ES-I3 (cell line): ENCODE data around the gene SIN3B.

Experiments
- H3K36me3 ChIP-seq: 2 replicates; pipeline ENCODE4 v1.6.1; 2013; ENCODE audit warnings: mild to moderate bottlenecking, low read length, control low read depth, moderate library complexity; ENCODE audit not compliant: insufficient read depth
- H3K4me1 ChIP-seq: 2 replicates; pipeline ENCODE4 v1.6.1; 2013; ENCODE audit warnings: mild to moderate bottlenecking, control low read depth, low read length; ENCODE audit not compliant: insufficient read depth
- H3K9ac ChIP-seq: 2 replicates; pipeline ENCODE4 v1.6.1; 2013; ENCODE audit warnings: low read depth, mild to moderate bottlenecking, low read length, moderate library complexity
- H3K9me3 ChIP-seq: 2 replicates; pipeline ENCODE4 v1.6.1; 2013; ENCODE audit warnings: mild to moderate bottlenecking, low read length, moderate library complexity; ENCODE audit not compliant: control insufficient read depth, insufficient read depth

The SIN3B gene

DNA sequence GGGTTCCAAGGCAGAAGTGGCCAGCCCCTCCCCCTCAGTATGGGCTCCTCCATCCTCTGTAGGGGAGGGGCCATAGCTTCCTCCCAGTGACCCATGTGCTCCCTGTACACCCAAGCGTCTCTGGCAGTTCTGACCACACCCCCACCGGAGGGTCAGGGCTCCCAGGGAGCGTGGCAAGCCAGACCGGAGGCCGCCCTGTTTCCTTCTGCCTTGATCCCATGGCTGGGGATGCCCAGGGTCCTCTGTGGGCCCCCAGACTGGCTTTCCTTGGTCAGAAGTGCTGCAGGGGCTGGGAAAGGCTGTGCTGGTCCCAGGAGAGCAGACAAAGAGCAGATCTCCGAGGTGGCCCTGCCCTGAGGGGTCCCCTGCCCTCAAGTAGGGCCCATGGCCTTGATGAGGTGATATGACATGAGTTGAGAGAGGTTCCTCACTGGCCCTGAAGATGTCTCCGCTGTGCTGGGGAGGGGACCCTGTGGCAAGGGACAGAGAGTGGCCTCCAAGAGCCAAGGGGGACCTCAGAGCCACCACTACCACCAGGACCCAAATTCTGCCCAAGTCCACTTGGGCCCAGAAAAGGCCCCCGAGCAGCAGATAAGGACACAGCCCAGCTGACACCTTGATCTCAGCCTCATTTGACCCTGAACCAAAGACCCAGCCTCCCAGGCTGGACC, 51.8 kb downstream of the SIN3B start:
- Histone ChIP-seq H3K9ac (no peak overlapping the region), H3K36me3 (peaks cover 11% of the 10 kb centered on the region), H3K9me3 (no peaks in the 10 kb centered on the region; the same call in 1 of the 2 replicates), H3K4me1 (no peaks in the 10 kb centered on the region)

DNA sequence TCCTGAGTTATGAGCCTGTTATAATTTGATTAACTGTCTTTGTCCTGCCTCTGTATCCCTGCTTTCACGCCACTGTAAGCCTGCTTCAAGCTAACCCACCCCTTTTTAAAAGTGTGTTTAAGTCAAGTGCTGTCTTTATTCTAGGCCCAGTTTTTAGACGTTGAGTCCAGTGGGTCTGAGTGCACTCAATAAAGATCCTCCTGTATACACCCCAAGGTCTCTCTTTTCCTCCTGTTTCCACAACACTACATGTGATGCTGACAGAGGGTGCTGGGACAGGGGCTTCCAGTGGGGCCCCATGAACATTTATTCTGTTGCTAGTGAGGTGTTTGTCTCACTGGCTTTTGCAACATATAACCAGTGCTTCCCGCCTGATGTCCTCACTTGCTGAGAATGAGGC, 52.9 kb downstream of the SIN3B start:
- Histone ChIP-seq H3K9ac (no peak overlapping the region), H3K4me1 (no peaks in the 10 kb centered on the region), H3K9me3 (no peaks in the 10 kb centered on the region; the same call in 1 of the 2 replicates), H3K36me3 (peaks cover 8% of the 10 kb centered on the region)

DNA sequence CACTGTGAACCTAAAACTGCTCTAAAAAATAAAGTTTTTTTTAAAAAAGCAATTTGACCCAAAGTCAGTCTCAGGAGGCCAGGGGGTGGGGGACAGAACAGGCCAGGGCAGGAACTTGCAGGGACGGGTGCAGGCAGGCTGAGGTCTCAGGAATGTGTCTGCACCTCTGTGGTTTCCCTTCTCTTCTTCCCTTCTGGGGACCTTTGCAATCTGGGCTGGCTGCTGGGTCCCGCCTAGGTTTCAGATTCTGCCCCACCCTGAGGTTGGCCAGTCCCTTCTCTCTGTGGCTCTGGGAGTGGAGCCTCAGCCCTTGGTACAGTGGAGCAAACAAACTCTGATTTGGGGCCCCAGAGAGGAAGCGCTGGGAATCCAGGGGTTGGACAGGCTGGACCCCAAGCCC, 54.3 kb downstream of the SIN3B start:
- H3K4me1 ChIP-seq = no peaks in the 10 kb centered on the region
- H3K36me3 ChIP-seq = peaks cover 4% of the 10 kb centered on the region; the same call in 1 of the 2 replicates
- H3K9ac ChIP-seq = no peak overlapping the region
- H3K9me3 ChIP-seq = no peaks in the 10 kb centered on the region; the same call in 1 of the 2 replicates

DNA sequence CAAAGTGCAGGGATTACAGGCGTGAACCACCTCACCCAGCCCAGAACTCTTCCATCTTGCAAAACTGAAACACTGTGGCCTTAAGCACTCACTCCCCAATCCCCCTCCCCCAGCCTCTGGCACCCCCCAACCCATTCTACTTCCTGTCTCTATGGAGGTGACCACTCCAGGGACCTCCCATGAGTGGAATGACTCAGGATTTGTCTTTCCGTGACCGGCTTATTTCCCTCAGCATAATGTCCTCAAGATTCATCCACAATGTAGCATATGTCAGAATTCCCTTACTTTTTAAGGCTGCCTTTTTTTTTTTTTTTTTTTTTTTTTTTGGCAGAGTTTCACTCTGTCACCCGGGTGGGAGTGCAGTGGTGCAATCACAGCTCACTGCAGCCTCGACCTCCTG, 56.0 kb downstream of the SIN3B start:
- Histone ChIP-seq H3K9ac (no peak overlapping the region), H3K9me3 (no peaks in the 10 kb centered on the region; the same call in 1 of the 2 replicates), H3K4me1 (no peaks in the 10 kb centered on the region), H3K36me3 (no peaks in the 10 kb centered on the region)

DNA sequence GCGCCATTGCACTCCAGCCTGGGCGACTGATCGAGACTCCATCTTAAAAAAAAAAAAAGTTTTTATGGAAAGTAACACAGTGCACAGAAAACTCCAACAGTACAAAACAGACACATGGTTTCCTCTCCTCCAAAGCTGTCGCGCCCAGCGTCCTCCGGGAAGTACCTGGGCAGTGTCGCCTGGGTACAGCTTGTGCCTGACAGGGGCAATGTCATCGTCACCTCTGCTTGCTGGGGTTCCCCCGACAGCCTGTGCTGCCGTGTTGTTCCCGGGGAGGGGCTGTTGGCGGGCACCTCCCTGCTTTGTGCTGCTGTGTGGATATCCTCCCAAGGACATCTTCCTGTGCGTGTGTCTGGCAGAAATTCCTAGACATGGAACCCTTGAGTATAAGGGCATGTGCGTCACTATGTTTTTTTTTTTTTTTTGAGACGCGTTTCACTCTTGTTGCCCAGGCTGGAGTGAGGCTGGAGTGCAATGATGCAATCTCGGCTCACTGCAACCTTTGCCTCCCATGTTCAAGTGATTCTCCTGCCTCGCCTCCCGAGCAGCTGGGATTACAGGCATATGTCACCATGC, 57.2 kb downstream of the SIN3B start:
- Histone ChIP-seq H3K9ac (no peak overlapping the region), H3K9me3 (no peaks in the 10 kb centered on the region), H3K4me1 (no peaks in the 10 kb centered on the region)

DNA sequence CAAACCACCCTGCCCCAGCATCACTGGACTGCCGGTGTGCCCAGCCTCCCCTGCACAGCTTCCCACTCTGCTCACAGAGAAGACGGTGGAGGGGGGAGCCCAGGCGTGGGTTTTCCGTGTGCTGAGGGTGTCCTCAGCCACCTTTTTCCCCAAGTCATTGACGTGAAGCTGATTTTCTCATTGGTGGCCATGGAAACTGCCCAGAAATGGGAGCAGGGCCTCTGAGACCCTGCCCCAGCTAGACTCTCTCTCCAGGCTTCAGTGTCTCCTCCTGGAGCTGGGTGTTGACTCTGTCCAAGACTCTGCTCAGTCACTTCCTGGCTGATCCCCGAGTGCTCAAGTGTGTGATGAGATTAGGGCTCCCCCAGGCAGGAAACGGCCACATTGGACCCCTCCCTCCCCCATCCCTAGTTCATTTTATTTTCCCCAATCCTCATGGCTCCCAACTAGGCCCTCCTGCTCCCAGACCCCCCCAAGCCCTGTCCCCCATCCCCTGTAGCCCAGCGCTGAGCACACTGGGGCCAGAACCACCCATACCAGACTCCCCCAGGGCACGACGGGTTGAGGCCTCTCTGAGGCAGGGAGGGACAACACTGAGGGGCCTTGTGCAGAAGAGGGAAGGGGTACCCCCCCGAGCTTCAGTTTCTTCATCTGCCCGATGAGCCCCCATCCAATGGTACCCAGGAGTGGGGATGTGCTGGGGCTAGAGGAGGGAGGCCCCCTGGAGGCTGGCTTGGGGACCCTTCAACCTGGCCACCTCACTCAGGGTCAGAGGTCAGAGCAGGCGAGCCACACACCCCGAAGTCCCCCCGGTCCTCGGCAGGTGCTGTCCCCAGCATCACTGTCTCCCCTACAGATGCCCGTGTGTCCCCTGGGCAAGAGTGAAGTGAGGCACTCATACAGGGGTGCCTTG, 58.4 kb downstream of the SIN3B start:
- H3K9me3 ChIP-seq = no peaks in the 10 kb centered on the region
- no peak overlapping the region for H3K9ac ChIP-seq
- no peaks in the 10 kb centered on the region for H3K4me1 ChIP-seq
- H3K36me3 ChIP-seq = no peaks in the 10 kb centered on the region

More for the DNA sequence above, 57.2 kb downstream of the SIN3B start:
- H3K36me3 ChIP-seq = no peaks in the 10 kb centered on the region

DNA sequence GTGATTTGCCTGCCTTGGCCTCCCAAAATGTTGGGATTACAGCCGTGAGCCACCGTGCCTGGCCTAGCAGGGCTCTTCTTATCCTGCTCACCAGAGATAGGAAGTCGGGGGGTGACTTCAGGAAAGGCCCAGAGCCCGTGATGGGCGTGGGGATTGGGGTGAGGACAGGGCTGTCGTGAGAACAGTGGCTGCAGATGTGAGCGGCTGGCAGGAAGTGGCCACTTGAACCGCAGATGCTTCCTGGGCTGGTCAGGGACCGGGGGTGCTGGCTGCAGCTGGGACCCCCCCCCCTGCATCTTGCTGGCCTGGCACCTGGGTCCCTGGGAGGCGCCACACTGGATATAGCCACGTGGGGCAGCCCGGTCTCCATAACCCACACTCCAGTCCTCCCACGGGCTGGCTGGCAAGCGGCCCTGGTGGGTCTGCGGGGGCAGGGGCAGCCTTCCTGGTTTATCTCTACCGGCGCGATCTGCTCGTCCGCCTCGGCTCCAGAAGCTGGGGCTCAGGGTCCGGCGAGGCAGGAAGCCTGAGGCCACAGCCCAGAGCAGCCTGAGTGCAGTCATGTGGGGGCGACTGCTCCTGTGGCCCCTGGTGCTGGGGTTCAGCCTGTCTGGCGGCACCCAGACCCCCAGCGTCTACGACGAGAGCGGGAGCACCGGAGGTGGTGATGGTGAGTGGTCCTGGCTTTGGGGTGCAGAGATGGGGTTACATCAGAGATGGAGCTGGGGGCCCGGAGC, 59.6 kb downstream of the SIN3B start, which contains the start of gene F2RL3:
F2RL3 (plus strand) TSS at position 371 of the 737 bp plus-strand sequence; CDS start at position 562, 191 bp downstream.
- no peak within 1 kb of the TSS for H3K9ac ChIP-seq
- H3K36me3 ChIP-seq = no peaks in the 10 kb centered on the region
- no peaks in the 10 kb centered on the region for H3K4me1 ChIP-seq
- no peaks in the 10 kb centered on the region for H3K9me3 ChIP-seq

DNA sequence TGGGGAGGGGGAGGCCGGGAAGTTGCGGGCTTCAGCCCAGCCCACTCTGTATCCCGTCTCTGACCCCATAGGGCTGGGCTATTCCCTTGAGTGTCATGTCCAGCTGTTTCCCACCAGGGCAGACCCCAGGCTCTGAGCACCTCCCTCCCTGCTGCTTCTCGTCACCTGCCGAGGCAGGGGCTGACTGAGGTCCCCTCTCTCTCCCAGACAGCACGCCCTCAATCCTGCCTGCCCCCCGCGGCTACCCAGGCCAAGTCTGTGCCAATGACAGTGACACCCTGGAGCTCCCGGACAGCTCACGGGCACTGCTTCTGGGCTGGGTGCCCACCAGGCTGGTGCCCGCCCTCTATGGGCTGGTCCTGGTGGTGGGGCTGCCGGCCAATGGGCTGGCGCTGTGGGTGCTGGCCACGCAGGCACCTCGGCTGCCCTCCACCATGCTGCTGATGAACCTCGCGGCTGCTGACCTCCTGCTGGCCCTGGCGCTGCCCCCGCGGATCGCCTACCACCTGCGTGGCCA, 60.2 kb downstream of the SIN3B start:
- H3K9me3 ChIP-seq = no peaks in the 10 kb centered on the region

DNA sequence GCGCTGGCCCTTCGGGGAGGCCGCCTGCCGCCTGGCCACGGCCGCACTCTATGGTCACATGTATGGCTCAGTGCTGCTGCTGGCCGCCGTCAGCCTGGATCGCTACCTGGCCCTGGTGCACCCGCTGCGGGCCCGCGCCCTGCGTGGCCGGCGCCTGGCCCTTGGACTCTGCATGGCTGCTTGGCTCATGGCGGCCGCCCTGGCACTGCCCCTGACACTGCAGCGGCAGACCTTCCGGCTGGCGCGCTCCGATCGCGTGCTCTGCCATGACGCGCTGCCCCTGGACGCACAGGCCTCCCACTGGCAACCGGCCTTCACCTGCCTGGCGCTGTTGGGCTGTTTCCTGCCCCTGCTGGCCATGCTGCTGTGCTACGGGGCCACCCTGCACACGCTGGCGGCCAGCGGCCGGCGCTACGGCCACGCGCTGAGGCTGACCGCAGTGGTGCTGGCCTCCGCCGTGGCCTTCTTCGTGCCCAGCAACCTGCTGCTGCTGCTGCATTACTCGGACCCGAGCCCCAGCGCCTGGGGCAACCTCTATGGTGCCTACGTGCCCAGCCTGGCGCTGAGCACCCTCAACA, 60.8 kb downstream of the SIN3B start:
- no peaks in the 10 kb centered on the region for H3K4me1 ChIP-seq
- no peaks in the 10 kb centered on the region for H3K36me3 ChIP-seq
- H3K9ac ChIP-seq = no peak overlapping the region
- H3K9me3 ChIP-seq = no peaks in the 10 kb centered on the region

More for the DNA sequence above, 60.2 kb downstream of the SIN3B start:
- Histone ChIP-seq H3K9ac (no peak overlapping the region), H3K36me3 (no peaks in the 10 kb centered on the region), H3K4me1 (no peaks in the 10 kb centered on the region)

DNA sequence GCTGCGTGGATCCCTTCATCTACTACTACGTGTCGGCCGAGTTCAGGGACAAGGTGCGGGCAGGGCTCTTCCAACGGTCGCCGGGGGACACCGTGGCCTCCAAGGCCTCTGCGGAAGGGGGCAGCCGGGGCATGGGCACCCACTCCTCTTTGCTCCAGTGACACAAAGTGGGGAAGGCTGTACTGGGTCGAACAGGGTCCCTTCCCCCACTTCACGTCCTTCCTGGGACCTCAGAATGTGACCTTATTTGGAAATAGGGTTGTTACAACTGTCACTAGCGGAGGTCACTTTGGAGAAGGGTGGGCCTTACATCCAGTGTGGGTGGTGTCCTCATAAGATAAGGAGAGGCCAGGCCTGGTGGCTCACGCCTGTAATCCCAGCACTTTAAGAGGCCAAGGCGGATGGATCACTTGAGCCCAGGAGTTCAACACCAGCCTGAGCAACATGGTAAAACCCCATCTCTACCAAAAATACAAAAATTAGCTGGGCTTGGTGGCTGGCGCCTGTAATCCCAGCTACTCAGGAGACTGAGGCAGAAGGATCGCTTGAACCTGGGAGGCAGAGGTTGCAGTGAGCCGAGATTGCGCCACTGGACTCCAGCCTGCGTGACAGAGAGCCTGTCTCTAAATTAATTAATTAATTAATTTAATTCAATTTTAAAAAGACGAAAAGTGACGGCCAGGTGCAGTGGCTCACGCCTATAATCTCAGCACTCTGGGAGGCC, 61.4 kb downstream of the SIN3B start:
- H3K4me1 ChIP-seq = peaks cover 3% of the 10 kb centered on the region; the same call in 1 of the 2 replicates
- H3K9me3 ChIP-seq = no peaks in the 10 kb centered on the region
- no peaks in the 10 kb centered on the region for H3K36me3 ChIP-seq
- H3K9ac ChIP-seq = no peak overlapping the region

DNA sequence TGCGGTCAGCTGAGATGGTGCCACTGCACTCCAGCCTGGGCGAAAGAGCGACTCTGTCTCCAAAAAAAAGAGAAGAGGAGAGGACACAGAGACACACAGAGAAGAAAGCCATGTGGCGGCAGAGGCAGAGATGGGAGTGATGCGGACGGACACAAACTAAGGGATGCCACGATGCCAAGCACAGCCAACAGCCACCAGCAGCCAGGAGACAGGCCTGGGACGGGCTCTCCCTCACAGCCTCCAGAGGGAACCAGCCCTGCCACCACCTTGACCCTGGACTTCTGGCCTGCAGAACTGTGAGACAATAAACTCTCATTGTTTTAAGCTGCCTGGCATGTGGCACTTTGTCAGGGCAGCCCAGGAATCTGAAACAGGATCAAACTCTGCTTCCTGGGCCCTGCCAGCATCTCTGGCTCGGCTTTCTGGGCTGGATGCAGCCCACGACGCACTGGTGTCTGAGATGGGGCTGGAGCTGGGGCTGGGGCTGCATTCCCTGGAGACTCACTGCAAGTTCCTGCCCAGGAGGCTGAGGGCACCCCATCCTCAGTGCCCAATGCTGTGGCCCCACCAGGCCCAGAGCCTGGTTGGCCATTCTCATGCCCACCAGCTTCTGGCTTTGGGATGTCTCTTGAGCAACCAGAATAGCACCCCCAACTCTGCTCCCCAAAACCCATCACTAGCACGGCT, 62.6 kb downstream of the SIN3B start:
- peaks cover 3% of the 10 kb centered on the region; the same call in 1 of the 2 replicates for H3K4me1 ChIP-seq
- H3K9me3 ChIP-seq = no peaks in the 10 kb centered on the region
- H3K9ac ChIP-seq = no peak overlapping the region
- H3K36me3 ChIP-seq = no peaks in the 10 kb centered on the region

DNA sequence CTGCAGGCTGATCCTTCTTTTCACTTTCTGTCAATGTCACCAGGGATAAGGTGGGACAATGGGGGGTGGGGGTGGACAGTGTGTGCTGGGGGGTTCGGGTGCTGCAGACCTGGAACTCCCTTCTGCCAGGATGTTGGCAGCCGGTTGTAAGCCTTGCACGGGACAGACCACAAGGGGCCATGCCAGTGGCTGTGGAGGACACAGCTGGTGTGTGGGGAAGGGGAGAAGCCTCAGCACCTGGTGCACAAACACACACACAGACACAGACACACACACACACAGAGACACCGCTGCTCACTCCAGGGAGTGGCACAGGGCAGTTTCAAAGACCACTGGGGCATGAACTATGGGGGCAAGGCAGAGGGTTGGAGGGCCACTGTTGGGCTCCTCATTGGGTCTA, 63.2 kb downstream of the SIN3B start:
- H3K36me3 ChIP-seq = no peaks in the 10 kb centered on the region
- H3K9me3 ChIP-seq = no peaks in the 10 kb centered on the region
- H3K9ac ChIP-seq = no peak overlapping the region
- H3K4me1 ChIP-seq = peaks cover 3% of the 10 kb centered on the region; the same call in 1 of the 2 replicates
